DOHH2 (cell line): ENCODE data around the gene INF2.

Experiments
- CTCF ChIP-seq: fragments of 200-600 bp; sonication (generic); IDR thresholded peaks from one replicate; pipeline ENCODE4 v1.5.1; 2014; ENCODE audit warnings: antibody characterized with exemption, mild to moderate bottlenecking, low read depth, low read length; ENCODE audit not compliant: poor library complexity, severe bottlenecking
- EZH2phosphoT487 ChIP-seq: fragments of 200-600 bp; sonication (generic); IDR thresholded peaks from 2 replicates; pipeline ENCODE4 v1.6.1; 2017; ENCODE audit warnings: borderline replicate concordance, mild to moderate bottlenecking, antibody characterized with exemption, low read length, moderate library complexity, mixed read lengths

DNA sequence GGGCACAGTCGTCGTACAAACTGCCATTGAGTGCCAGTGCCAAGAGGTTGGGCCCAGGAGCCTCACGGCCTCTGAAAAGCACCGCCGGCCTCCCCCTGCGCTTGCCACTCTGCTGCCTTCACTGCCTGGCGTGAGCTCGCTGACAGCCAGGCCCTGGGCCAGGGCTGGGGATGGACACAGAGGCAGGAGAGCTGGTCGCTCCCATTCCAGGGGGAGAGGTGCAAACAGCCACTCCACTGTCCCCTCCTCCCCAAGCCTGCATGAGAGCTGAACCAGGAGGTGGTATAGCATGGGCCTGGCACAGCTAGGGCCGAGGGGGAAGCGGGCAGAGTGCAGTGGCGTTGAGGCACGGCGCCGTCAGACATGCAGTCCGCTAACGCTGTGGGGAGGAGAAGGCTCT lies 39.2 kb downstream of the INF2 start:
- TF ChIP-seq CTCF (no peak), EZH2phosphoT487 (no peak)
